Measurements from ENCODE around the gene SUSD1. TPM values are rescaled to one million over a fixed set of nuclear protein-coding genes. Genes with fewer than 3 reads are reported as not detected.

Gene SUSD1
- total RNA-seq, 1 experiment from 2014 or later: 15.3 TPM

DNA sequence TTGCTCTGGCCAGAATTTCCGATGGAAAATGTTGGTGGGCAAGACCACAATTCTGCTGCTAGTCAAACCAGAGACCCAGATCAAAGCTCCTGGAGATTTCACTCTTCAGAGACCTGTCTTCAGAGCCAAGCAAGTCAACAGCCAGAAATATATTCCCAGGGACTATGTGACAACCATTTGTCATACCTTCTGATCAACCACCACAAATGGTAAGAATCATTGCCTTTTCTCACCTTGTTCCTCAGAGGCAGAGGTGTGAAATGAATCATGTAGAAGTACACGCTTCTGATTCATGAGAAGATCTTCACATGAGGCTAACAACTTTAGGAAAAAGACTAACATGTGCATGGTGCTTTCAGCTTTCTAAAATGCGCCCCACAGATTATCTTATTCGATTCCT, 53.5 kb downstream of the SUSD1 start:
- no peaks in the 10 kb centered on the region for H3K36me3 ChIP-seq (ENCODE audit: control insufficient read depth, insufficient read depth, low read length)
- intact Hi-C loops (cut with micrococcal nuclease; ENCODE audit: unreplicated experiment) (no loop called here), in situ Hi-C loops (cut with HindIII; ENCODE audit: low pct_unique_long_range_greater_than_20kb, low sequenced_read_pairs) (no loop called here)
- TF ChIP-seq TCF7L2 (IDR thresholded peaks at IDR 0.05; ENCODE audit: low read depth, low read length) (no peak), POLR2AphosphoS5 (IDR thresholded peaks at IDR 0.05; ENCODE audit: low read depth, low read length) (no peak), SIN3A (IDR thresholded peaks at IDR 0.05; ENCODE audit: borderline replicate concordance, insufficient read depth, low read depth, low read length) (no peak), CTCF (IDR thresholded peaks at IDR 0.05) (no peak)
- TF ChIP-seq, protein P1, sequence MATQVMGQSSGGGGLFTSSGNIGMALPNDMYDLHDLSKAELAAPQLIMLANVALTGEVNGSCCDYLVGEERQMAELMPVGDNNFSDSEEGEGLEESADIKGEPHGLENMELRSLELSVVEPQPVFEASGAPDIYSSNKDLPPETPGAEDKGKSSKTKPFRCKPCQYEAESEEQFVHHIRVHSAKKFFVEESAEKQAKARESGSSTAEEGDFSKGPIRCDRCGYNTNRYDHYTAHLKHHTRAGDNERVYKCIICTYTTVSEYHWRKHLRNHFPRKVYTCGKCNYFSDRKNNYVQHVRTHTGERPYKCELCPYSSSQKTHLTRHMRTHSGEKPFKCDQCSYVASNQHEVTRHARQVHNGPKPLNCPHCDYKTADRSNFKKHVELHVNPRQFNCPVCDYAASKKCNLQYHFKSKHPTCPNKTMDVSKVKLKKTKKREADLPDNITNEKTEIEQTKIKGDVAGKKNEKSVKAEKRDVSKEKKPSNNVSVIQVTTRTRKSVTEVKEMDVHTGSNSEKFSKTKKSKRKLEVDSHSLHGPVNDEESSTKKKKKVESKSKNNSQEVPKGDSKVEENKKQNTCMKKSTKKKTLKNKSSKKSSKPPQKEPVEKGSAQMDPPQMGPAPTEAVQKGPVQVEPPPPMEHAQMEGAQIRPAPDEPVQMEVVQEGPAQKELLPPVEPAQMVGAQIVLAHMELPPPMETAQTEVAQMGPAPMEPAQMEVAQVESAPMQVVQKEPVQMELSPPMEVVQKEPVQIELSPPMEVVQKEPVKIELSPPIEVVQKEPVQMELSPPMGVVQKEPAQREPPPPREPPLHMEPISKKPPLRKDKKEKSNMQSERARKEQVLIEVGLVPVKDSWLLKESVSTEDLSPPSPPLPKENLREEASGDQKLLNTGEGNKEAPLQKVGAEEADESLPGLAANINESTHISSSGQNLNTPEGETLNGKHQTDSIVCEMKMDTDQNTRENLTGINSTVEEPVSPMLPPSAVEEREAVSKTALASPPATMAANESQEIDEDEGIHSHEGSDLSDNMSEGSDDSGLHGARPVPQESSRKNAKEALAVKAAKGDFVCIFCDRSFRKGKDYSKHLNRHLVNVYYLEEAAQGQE (IDR thresholded peaks at IDR 0.05; ENCODE audit: insufficient read depth in 1 of 2, low read depth in 2 of 2, low read length in 1 of 2): no peak
- no peaks in the 10 kb centered on the region for H3K4me1 ChIP-seq (ENCODE audit: control insufficient read depth, insufficient read depth, low read length)
- ATAC-seq (no peak), DNase-seq (ENCODE audit: low read depth, low spot score) (no peak)
- CTCF ChIA-PET: no interaction called here
- no TSS peak for BruUV-seq (replicated peaks)
- H3K9me3 ChIP-seq (ENCODE audit: control insufficient read depth, insufficient read depth, low read depth, low read length): no peaks in the 10 kb centered on the region
- POLR2A ChIA-PET: no interaction called here
- no peaks in the 10 kb centered on the region for H3K27me3 ChIP-seq (ENCODE audit: control insufficient read depth, insufficient read depth, low read length)
- H3K4me3 ChIP-seq (ENCODE audit: low read depth in 2 of 2, low read length in 2 of 2): no peak overlapping the region
- H3K27ac ChIP-seq (ENCODE audit: low read length): no peak overlapping the region

DNA sequence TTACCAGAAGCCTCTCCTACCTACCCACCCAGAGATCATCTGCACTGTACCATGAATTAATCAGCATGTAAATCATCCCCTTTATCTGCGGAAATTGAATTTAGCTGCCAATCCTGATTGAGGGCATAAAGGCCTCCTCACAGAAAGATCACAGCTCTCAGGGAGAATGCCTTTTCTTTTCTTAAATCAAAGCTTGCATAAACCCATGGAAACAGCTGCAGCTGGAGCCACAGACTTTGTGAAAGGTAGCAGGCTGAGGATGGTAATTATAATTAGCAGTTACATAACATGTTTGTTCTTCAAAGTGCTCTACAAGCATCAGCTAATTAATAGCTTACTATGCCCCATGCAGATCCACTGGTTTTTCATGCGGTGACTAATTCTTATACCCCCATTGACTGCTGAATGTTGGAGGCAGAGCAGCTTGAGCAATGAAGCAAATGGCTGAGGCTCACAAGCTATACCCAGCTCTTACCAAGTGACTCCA, 54.6 kb downstream of the SUSD1 start:
- ATAC-seq (no peak), DNase-seq (ENCODE audit: low read depth, low spot score) (no peak)
- ChIA-PET POLR2A (no interaction called here), CTCF (interaction anchor here (0.5 kb wide), 1 partner anchor 13 kb away, joined by 9 read pairs; no protein-coding TSS in a partner anchor)
- in situ Hi-C loops (cut with HindIII; ENCODE audit: low pct_unique_long_range_greater_than_20kb, low sequenced_read_pairs) (no loop called here), intact Hi-C loops (cut with micrococcal nuclease; ENCODE audit: unreplicated experiment) (no loop called here)
- TF ChIP-seq, protein P1 (IDR thresholded peaks at IDR 0.05; ENCODE audit: insufficient read depth in 1 of 2, low read depth in 2 of 2, low read length in 1 of 2): no peak
- TF ChIP-seq TCF7L2 (IDR thresholded peaks at IDR 0.05; ENCODE audit: low read depth, low read length): no peak
- TF ChIP-seq POLR2AphosphoS5 (IDR thresholded peaks at IDR 0.05; ENCODE audit: low read depth, low read length): no peak
- TF ChIP-seq CTCF (IDR thresholded peaks at IDR 0.05): no peak
- TF ChIP-seq SIN3A (IDR thresholded peaks at IDR 0.05; ENCODE audit: borderline replicate concordance, insufficient read depth, low read depth, low read length): no peak
- BruUV-seq (replicated peaks): no TSS peak
- no peak overlapping the region for H3K4me3 ChIP-seq (ENCODE audit: low read depth in 2 of 2, low read length in 2 of 2)
- H3K27ac ChIP-seq (ENCODE audit: low read length): no peak overlapping the region
- H3K4me1 ChIP-seq (ENCODE audit: control insufficient read depth, insufficient read depth, low read length): no peaks in the 10 kb centered on the region
- H3K27me3 ChIP-seq (ENCODE audit: control insufficient read depth, insufficient read depth, low read length): no peaks in the 10 kb centered on the region
- H3K36me3 ChIP-seq (ENCODE audit: control insufficient read depth, insufficient read depth, low read length): no peaks in the 10 kb centered on the region
- H3K9me3 ChIP-seq (ENCODE audit: control insufficient read depth, insufficient read depth, low read depth, low read length): no peaks in the 10 kb centered on the region
